Medulla oblongata (tissue), 1 donor: ENCODE data around the gene PAPSS2.

ENCODE experiments used
- DNase-seq: peaks from one replicate; pipeline ENCODE4 v3.0.0-alpha.2; 2015; ENCODE audit errors: extremely low spot score

Gene PAPSS2

DNA sequence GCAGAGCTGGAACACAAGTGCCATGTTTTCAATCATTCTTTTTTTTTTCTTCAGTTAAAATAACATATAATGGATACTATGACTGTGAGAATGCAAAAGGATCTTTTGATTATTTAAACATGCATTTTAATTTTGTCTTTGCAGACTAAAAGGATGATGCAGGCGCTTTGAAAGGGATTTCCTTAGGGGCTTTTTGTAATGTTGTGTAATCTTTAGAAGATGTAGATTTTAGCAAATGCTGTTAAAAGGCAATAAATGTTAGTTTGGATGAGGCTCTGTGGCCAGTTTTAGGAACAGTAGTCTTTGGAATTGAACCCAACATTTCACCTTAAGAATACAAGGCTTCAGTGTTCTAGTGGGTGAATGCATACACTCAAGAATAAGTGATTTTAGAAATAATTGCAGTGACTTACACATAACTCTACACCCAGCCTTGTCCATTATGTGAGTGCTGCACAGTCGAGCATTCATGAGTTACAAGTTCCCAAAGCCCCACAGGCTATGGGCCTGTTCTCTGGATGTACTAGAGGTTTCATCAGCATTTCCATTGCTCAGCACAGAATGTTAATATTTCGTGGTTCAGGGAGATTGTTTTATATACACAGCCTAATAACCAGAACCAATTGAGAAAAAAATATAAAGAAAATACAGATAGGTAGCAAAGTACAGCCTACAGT is 11.6 kb downstream of the PAPSS2 start:
- no peak for DNase-seq

DNA sequence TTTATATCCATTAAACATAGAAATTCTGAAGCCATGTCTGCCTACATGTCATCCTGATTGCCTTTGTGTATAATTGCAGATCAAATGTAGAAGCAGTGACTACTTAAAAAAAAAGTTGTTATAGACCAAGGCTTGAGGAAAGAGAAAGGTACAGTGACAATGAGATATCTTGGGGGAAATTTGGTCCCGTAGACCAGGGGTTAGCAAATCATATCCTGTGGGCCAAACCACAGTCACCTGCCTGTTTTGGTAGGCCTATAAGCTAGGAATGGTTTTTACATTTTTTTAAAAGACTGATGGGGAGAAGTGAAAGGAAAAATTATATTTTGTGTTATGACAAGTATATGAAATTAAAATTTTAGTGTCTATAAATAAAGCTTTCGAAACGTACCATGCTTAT is 12.9 kb downstream of the PAPSS2 start:
- no peak for DNase-seq

DNA sequence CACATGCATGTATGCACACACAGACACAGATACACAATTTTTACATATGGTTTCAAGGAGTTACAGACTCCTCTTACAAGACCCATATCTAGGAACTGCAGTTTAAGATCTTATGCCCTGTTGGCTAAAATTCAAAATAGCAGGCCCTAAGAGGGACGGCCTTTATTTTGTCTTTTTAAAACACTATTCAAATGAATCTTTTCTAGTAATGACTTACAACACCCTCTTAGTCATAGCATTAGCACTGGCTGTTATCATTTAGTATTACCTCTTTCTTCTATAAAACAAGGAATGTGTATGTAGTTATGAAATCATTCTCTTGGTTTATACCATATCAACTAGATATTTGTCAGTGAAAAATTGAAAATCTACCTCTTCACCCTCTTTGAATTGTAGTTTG is 15.3 kb downstream of the PAPSS2 start:
- DNase-seq: no peak

DNA sequence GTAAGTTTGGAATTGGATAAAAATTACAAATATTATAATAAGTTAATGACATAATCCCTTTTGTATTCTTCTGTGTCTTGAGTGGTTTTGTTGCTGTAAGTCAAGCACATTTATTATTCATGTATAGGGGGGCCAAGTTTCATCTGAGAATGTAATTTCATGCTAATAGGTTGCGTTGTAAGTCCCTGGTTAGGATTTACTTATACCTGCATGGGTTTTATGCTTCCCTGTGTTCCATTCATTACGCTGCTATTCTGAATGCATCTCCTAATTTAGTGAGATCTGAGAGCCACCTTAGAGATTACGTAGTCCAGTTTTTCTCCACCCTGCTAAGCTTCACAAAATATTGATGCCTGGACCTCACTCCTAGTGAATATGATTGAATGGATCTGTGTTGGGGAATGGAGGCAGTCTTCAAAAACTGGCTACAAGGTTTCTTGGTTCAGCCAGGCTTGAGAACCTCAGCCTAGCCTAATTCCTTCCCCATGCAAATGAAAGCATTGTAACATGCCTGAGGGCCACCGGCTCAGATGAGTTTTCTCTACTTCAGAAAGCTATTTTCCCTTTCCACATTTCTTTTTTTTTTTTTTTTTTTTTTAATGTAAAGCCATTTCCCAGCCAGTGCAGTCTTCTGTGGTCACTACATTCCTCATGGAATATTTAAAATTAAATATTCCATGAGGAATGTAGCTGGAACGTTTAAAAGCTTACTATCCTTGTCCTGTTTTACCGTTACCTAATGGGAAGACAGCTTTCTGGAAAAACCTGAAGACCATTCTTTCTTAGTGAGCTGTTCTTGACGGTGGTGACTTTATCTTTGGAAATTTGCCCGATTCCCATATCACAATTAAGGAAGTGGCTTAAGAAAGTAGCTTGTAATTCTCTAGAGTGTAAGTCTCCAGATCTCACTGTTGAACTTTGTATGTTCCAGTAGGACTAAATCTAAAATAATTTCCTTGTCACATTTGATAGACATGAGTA is 16.0 kb downstream of the PAPSS2 start:
- no peak for DNase-seq

DNA sequence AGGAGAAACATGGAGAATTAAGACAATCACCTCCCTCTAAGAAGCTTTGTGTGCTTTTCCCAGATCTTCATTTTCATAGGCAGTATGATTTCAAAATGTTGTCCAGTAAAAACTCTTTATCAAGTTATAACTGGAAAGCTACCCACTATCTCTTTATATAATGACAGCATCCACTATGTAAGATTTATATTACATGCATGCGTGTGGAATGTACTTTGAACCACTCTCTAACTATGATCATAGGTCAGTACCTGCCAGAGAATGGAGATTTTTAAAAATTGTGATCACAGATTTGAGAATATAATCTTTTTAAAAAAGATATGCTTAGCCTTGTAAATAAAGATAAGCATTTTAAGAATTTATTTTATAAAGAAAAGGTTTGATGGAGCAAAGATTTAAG is 17.9 kb downstream of the PAPSS2 start:
- DNase-seq: no peak

DNA sequence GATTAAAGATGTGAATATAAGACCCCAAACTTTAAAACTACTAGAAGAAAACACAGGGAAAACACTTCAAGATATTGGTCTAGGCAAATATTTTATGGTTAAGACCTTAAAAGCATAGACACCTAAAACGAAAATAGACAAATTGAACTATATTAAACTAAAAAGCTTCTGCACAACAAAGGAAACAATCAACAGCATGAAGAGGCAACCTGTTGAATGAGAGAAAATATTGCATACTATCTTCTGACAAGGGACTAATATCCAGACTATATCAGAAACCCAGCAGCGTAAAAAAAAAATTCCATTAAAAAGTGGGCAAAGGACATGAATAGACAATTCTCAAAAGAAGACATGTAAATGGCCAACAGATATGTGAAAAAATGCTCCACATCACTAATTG is 18.6 kb downstream of the PAPSS2 start:
- DNase-seq: no peak

DNA sequence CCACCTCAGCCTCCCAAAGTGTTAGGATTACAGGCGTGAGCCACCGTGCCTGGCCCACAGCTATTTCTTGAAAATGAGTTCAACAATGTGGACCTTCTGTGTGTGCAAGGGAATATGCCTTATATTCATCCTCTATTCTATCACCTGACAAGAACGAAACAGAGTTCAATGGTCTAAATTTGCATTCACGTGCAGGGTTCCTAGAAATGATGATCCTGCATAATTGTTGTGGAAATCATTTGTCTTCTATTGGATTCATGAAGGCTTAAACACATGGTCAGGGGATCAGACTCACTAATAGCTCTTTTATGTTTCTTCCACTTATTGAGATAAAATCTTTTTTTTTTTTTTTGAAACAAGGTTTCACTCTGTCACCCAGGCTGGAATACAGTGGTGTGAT is 23.7 kb downstream of the PAPSS2 start:
- DNase-seq: no peak

DNA sequence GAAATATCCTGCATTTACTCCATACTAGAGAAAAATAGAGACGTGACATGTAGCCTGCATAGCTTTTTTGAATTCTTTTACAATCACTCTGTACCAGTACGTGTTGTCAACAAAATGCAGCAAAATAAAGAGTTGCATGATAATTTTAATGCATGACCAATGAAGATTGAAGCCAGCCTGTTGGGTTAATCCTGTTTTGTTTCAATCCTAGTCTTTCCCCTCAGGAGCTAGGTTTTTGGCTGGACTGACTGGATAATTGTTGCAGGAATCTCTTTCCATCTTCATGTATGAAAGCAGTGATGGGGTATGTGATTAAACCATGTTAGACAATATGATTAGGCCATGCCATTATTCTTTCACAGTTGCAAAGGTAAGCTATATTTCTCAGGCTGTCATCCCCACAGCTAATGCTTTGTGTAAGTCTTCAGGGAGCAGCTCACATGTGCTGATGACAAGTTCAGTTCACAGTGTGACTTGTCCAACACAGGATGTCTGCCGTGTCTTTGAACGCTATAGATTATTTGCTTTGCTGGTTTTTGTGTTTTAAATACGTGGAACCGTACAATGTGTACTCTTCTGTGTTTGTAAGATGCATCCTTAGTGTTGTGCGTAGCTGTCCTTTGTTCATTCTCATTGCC is 24.4 kb downstream of the PAPSS2 start:
- DNase-seq: no peak

DNA sequence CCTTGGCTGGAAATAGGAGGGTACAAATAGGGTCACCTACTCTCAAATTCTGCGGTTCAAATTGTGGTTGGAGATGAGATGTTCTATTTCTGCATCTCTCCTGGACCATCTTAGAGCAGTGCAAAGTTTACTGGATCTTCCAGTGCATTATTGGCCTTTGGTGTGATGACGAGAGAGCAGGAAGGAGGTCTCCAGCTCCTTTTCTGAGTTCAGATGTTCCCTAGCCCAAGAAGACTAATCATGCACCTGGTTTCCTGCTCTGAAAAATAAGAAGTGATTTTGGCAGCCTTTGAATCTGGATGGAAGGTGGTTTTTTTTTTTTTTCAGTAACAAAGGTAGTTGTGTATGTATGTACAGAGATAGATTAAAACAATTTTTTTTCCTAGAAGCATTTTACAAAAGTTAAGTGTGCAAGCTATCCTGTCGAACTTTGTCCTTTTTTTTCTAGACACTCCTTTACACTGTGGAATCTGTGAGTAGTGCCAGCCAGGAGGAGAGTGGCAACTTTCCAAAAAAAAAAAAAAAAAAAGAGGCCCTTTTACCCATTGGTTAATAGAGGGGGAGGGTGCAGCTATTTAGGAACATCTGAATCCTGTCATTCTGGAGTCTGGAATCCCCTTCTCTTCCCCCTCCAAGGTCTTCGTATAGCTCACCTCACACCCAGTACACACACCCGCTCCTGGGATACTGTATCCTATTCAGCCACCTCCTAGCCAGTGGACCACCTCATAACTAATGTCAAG is 26.3 kb downstream of the PAPSS2 start:
- DNase-seq: no peak

DNA sequence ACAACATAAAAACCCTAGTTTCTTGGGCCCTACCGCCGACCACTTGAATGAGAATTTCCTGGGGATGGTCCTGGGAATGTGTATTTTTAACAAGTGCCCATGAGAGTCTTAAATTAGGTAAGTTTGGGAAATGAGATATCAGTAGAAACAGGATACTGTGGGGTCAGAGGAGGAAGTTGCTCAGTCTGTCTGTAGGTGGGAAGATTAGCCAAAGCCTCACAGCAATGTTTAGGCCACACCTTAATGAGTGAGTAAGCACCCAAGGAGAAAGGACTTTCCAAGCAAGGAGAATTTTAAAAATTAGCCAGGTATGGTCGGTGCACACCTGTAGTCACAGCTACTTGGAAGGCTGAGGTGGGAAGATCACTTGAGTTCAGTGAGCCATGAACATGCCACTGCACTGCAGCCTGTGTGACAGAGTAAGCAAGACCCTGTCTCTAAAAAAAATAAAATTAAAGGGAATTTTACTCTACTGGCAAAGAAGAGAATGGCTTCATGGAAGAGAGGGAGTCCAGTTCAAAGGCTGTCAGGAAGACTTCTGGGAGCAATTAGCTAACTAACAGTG is 31.9 kb downstream of the PAPSS2 start:
- DNase-seq: no peak

DNA sequence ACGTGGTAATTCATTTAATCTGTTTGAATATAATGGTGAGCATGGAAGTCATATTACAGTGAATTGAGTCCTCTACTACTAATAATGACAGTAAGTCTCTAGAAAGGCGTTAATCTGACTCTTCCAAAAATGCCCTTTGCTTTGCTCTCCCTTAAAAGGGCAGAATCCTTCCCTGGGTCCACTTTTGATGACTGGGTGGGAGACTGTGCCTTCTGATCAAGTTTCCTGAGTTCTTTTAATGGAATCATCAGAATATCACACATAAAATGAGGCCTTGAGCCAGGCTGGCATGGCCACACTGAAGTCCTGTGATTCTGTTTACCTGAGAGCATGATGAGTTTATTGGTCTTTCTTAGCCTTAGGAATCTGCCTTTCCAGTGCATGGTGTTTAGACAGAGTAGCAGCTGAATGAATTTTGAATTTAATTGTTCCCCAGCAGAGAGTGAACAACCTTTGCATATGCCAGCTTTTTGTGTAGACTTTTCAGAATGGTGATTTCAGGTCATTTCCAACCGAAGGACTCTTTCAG is 33.3 kb downstream of the PAPSS2 start:
- no peak for DNase-seq

DNA sequence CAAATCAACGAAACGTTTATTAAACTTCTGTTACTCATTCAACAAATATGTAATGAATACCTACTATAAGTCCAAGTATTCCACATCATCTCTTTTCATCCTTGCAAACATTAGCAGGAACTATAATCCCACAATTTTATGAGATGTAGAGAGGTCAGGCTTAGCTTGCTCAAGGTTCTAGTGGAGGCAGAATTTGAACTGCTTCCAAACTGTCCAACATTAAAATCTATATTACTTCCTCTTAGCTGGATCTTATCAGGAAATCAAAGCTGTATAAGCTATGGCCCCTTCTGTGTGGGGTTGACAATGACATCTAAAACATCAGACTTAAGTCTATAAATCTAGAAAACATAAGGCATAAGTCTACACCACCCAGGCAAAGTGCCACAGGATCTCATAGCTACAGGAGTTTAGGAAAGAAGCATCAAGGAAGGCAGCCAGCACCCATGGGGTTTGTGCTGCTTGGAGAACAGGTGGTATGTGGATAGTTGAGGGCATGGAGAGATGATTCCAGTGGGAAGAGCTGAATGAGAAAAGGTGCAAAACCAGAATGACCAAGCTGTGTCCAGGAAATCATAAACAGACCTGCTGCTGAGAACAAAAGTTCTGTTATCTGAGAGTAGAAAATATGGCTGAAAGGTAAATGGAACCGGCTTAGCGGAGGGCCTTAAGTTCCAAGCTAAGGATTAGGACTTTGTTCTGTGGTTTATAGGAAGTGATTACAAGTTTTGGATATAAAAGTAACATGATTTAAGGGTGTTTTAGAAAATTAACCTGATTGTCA is 34.5 kb downstream of the PAPSS2 start:
- DNase-seq: no peak

DNA sequence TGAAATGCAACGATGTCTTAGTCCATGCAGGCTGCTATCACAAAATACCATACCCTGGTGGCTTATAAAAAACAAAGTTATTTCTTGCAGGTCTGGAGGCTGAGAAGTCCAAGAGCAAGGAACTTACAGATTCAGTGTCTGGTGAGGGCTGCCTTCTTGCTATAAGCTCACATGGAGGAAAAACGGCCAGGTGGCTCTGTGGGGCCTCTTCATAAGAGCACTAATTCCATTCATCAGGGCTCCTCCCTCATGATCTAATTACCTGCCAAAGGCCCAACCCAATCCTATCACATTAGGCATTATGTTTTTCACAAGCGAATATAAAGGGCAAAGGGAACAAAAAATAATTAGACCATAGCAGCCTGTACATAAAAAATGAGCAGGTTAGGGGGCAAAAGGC is 35.4 kb downstream of the PAPSS2 start:
- DNase-seq: no peak

DNA sequence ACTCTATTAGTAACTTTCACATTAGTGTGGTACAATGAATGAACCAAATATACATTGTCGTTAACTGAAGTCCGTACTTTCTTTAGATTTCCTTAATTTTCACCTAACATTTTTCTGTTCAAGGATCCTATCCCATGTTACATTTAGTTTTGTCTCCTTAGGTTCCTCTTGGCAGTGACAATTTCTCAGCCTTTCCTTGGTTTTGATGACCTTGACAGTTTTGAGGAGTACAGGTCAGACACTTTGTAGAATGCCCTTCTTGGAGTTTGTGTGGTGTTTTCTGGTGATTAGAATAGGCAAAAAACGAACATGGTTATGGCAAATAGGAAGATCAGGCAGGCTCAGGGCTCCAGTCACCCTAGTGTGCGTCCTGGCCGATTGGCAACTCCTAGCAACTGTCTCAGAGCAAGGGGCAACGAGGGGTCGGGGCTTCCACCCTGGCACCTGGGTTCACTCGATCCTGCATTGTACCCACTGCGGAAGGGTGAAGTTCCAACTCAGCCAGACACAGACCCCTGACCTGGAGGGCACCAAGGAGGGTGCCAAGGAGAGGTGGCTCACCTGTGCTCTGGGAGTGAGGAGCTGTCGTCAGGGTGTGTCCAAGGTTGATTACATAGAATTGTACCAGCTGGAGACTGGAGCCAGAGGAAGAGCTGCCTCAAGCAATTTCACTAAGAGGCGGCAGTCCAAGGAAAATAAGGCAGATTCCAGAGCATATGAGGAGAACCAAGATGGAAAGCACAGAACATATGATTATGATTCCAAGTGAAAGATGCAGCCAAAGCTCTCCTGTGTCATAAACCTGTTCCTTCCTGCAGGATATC is 37.5 kb downstream of the PAPSS2 start:
- no peak for DNase-seq

DNA sequence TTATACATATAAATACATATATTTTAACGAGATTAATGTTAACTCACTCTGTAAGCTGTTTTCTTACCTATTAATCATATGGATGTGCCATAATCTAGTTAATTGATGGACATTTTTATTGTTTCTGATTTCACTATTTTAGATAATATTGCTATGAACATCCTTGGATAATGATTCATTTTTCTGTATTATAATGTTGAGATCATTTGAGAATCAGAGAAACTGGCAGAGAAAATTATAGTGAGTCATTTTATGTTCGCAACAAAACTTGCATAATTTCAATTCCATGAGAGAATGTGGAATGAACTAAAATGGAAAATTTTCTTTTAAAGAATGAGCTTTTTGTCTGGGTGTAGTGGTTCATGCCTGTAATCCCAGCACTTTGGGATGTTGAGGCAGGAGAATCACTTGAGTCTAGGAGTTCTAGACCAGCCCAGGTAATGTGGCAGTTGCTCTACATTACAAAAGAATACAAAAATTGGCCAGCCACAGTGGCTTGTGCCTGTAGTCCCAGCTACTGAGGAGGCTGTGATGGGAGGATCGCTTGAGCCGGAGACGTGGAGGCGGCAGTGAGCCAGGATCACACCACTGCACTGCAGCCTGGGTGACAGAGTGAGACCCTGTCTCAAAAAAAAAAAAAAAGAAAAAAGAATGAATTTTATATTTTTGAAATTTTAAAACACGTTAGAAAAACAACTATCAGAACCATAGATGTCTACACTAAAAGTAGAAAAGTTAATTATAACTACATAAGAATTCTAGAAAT is 40.5 kb downstream of the PAPSS2 start:
- no peak for DNase-seq

DNA sequence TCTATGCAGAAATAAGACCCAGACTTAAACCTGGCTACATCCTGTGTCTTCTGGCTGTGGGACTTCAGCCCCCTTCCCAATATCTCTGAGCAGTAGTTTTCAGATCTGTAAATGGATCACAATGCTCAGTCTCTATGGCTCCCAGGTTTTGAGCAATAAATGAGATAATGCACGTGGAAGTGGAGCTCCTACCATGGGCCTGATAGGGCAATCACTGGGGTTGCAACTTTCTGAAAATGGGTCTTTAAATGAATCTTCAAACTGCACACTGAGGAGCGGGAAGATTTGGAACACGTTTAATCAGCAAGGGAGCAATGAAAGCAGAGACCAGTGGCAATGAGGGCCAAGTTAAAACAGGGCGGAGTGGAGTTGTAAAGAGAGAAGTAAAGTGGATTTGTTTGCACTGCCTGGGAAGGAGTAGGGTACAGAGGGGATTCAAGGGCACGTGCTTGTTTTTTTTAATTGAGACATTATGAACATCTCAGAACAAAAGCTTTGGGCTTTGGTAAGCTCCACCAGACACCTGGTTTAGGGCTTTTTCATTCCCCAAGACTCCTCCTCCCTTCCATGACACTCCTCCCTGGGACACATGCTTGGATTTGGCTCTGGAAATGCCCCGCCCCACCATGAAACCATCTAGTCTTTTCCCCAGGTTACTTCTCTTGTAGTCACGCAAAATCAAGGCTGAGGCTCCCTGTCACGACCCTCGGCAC is 42.7 kb downstream of the PAPSS2 start:
- DNase-seq: no peak

DNA sequence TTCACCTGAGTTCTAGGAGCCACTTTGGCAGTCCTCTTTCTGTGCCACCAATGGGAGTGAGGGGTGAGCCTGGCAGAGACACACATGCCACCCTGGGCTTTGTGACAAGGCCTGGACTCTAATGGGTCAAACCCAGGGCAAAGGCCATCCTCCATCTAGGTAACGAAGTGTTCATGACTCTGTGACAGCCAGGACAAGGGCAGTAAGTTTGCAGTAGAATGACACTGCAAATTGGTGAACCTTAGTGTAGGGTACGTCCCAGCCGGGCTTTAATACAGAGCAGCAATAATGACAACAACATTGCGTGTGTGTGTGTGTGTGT is 43.3 kb downstream of the PAPSS2 start:
- no peak for DNase-seq

DNA sequence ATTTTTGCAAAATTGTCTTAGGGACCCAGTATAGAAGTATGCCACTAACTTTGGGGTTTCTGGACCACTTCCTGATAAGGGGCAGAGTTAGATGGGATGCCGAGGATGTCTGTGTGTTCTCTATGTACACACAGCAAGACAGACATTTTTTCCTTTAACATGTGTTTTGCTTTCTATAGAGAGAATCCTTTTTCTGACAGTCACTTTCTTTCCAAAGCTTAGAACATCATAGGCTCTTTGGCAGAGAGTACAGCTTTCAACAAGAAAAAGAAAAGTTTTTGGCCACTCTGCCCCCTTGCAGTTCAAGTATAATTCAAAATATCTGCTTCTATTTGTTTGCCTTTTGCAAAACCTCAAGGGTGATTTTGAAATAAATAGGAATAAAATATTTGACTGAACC is 44.1 kb downstream of the PAPSS2 start:
- no peak for DNase-seq
